Measurements from ENCODE around the gene ATF3. TPM values are rescaled to one million over a fixed set of nuclear protein-coding genes. Genes with fewer than 3 reads are reported as not detected.

ATF3 gene
- total RNA-seq, 2 experiments from 2014 or later = 10.4 to 12.7 TPM

DNA sequence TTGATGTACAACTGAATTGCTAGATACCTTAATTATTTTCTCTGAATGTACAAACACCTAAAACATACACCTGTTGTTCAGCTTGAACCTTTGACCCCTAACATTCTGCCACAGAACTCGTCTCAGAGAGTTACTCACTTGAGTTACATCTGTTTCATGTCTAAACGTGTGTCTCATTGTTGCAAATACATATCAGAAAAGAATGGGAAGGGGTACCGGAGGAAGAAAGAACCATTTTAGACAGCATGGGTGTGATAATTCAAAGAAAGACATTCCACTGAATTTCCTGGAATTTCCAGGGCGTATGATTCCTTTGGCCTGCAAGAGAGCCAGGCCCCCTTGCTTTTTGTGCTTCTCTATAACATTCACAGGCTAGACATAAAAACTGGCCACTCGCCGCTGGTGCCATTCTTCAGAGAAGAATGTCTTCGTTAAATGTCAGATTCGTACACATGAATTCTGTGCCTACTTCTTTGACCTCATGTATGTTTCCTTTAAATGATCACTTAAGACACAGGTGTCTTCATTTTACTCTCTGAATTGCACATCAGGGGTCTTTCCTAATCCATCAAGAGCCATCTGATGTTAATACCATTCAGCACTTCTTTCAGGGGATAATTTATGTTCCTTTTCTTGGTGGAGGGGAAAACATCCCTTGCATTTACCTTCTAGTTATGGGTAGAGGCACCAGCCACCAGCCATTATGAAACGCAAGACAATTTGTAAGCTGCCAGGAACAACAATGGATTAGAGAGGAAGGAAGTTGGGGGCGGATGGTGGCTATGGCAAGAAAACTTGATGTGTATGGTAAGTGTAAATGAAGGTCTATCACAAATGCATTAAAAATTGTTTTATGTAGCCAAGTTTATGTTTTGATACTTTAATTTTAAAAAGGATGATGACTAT lies 12.7 kb downstream of the ATF3 start:
- intact Hi-C loops (cut with DNase I, micrococcal nuclease) = no loop called here
- TF ChIP-seq, protein P1, sequence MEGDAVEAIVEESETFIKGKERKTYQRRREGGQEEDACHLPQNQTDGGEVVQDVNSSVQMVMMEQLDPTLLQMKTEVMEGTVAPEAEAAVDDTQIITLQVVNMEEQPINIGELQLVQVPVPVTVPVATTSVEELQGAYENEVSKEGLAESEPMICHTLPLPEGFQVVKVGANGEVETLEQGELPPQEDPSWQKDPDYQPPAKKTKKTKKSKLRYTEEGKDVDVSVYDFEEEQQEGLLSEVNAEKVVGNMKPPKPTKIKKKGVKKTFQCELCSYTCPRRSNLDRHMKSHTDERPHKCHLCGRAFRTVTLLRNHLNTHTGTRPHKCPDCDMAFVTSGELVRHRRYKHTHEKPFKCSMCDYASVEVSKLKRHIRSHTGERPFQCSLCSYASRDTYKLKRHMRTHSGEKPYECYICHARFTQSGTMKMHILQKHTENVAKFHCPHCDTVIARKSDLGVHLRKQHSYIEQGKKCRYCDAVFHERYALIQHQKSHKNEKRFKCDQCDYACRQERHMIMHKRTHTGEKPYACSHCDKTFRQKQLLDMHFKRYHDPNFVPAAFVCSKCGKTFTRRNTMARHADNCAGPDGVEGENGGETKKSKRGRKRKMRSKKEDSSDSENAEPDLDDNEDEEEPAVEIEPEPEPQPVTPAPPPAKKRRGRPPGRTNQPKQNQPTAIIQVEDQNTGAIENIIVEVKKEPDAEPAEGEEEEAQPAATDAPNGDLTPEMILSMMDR (IDR thresholded peaks at IDR 0.05) = no peak
- H3K9me3 ChIP-seq (ENCODE audit: control insufficient read depth in 1 of 2, insufficient read depth in 1 of 2, low read length in 2 of 2) = no peaks in the 10 kb centered on the region
- no peak for DNase-seq
- H3K27me3 Mint-ChIP-seq = no peaks in the 10 kb centered on the region
- H3K4me3 Mint-ChIP-seq = no peak overlapping the region
- peaks cover 0 to 3% of the 10 kb centered on the region in 2 experiments for H3K27me3 ChIP-seq (ENCODE audit: control insufficient read depth in 1 of 2, insufficient read depth in 2 of 2, low read length in 2 of 2)
- no peaks in the 10 kb centered on the region for H3K9me3 Mint-ChIP-seq
- H3K27ac Mint-ChIP-seq = no peak overlapping the region
- H3K4me3 ChIP-seq (ENCODE audit: low read length) = no peak overlapping the region
- peaks cover 12% of the 10 kb centered on the region for H3K4me1 Mint-ChIP-seq (ENCODE audit: low read depth)
- H3K27ac ChIP-seq (ENCODE audit: low read depth in 1 of 2, low read length in 2 of 2) = no peak overlapping the region
- ChIA-PET CTCF (interaction anchor here (0.6 to 1.0 kb wide), 2 partner anchors 144 to 236 kb away, joined by 3 read pairs; no protein-coding TSS in a partner anchor), POLR2A (no interaction called here)
- ATAC-seq (ENCODE audit: poor library complexity) = no peak
- no peaks in the 10 kb centered on the region for H3K36me3 ChIP-seq (ENCODE audit: insufficient read depth, low read length)
- no peaks in the 10 kb centered on the region for H3K4me1 ChIP-seq (ENCODE audit: insufficient read depth, low read length)
- no peaks in the 10 kb centered on the region for H3K36me3 Mint-ChIP-seq (ENCODE audit: low read depth)

DNA sequence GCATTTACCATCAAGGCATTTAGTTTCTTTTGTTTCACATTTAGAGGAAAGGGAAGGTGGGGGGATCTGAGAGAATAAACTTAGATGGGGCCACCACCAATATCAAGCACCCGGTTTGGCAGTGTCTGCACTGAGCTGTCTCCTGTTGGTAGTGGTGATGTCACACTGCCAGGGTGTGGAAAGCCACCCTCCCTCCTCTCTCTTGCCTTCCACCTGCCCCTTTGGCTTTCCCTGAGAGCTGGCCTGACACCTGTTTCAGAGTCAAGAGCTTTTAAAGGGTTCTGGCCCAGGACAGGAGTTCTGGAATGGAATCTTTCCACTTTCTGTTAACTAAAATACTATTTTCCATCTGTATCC lies 13.4 kb downstream of the ATF3 start:
- no peaks in the 10 kb centered on the region for H3K9me3 Mint-ChIP-seq
- H3K27ac ChIP-seq (ENCODE audit: low read depth in 1 of 2, low read length in 2 of 2) = no peak overlapping the region
- H3K4me1 ChIP-seq (ENCODE audit: insufficient read depth, low read length) = no peaks in the 10 kb centered on the region
- H3K4me3 ChIP-seq (ENCODE audit: low read length) = no peak overlapping the region
- no peak for ATAC-seq (ENCODE audit: poor library complexity)
- DNase-seq = no peak
- H3K36me3 Mint-ChIP-seq (ENCODE audit: low read depth) = no peaks in the 10 kb centered on the region
- no peaks in the 10 kb centered on the region for H3K27me3 Mint-ChIP-seq
- ChIA-PET CTCF (interaction anchor here (0.6 to 1.0 kb wide), 2 partner anchors 145 to 235 kb away, joined by 3 read pairs; no protein-coding TSS in a partner anchor), POLR2A (no interaction called here)
- TF ChIP-seq, protein P1 (IDR thresholded peaks at IDR 0.05) = no peak
- H3K27me3 ChIP-seq (ENCODE audit: control insufficient read depth in 1 of 2, insufficient read depth in 2 of 2, low read length in 2 of 2) = peaks cover 0 to 3% of the 10 kb centered on the region in 2 experiments
- H3K36me3 ChIP-seq (ENCODE audit: insufficient read depth, low read length) = no peaks in the 10 kb centered on the region
- no peak overlapping the region for H3K27ac Mint-ChIP-seq
- intact Hi-C loops (cut with DNase I, micrococcal nuclease) = no loop called here
- no peaks in the 10 kb centered on the region for H3K9me3 ChIP-seq (ENCODE audit: control insufficient read depth in 1 of 2, insufficient read depth in 1 of 2, low read length in 2 of 2)
- H3K4me3 Mint-ChIP-seq = no peak overlapping the region
- peaks cover 12% of the 10 kb centered on the region for H3K4me1 Mint-ChIP-seq (ENCODE audit: low read depth)

- Histone ChIP-seq H3K4me3 (ENCODE audit: low read length) (no peak overlapping the region), H3K27me3 (ENCODE audit: control insufficient read depth in 1 of 2, insufficient read depth in 2 of 2, low read length in 2 of 2) (peaks cover 0 to 3% of the 10 kb centered on the region in 2 experiments), H3K27ac (ENCODE audit: low read depth in 1 of 2, low read length in 2 of 2) (no peak overlapping the region), H3K4me1 (ENCODE audit: insufficient read depth, low read length) (no peaks in the 10 kb centered on the region), H3K36me3 (ENCODE audit: insufficient read depth, low read length) (no peaks in the 10 kb centered on the region), H3K9me3 (ENCODE audit: control insufficient read depth in 1 of 2, insufficient read depth in 1 of 2, low read length in 2 of 2) (no peaks in the 10 kb centered on the region)
- DNase-seq = no peak
- H3K4me3 Mint-ChIP-seq = no peak overlapping the region
- no peaks in the 10 kb centered on the region for H3K36me3 Mint-ChIP-seq (ENCODE audit: low read depth)
- peaks cover 12% of the 10 kb centered on the region for H3K4me1 Mint-ChIP-seq (ENCODE audit: low read depth)
- ATAC-seq (ENCODE audit: poor library complexity) = no peak
- ChIA-PET POLR2A (no interaction called here), CTCF (interaction anchor here (0.6 to 1.0 kb wide), 2 partner anchors 114 to 146 kb away, joined by 3 to 4 read pairs; no protein-coding TSS in a partner anchor)
- no peaks in the 10 kb centered on the region for H3K27me3 Mint-ChIP-seq
- TF ChIP-seq, protein P1 (IDR thresholded peaks at IDR 0.05) = no peak
- no peaks in the 10 kb centered on the region for H3K9me3 Mint-ChIP-seq
- H3K27ac Mint-ChIP-seq = no peak overlapping the region
- intact Hi-C loops (cut with DNase I, micrococcal nuclease) = no loop called here
Measured at GRCh38 chr1:212622467-212622866, 13.9 kb downstream of the ATF3 start.

Measured in CD4-positive, alpha-beta T cell (primary cell).